ENCODE measurements around the gene SEPTIN11.

DNA sequence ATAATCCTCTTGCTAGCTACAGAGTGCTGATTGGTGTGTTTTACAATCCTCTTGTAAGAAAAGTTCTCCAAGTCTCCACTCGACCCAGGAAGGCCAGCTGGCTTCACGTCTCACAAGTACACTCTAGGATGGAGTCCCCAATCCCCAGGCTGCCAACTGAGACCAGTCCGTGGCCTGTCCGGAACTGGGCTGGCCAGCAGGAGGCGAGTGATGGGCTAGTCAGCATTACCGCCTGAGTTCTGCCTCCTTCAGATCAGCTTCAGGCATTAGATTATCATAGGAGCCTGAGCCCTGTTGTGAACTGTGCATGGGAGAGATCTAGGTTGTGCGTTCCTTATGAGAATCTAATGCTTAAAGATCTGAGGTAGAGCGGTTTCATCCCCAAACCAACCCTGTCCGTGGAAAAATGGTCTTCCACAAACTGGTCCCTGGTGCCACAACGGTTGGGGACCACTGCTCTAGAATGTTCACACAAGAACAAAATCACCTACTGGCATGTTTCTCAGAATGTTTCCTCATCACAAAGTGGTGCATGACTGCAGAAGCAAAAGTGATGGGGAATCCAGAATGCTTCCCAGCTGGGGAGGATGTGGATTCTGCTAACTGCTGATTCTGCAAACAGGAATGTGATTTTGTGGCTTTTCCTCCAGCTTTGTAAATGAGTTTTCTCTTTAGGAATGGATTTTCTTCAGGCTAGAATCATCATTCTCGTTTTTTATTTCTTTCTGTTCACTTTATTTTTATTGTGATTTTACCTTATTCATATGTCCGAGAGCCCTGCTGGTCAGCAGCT lies 40.9 kb downstream of the SEPTIN11 start:
- TF ChIP-seq, protein P1, sequence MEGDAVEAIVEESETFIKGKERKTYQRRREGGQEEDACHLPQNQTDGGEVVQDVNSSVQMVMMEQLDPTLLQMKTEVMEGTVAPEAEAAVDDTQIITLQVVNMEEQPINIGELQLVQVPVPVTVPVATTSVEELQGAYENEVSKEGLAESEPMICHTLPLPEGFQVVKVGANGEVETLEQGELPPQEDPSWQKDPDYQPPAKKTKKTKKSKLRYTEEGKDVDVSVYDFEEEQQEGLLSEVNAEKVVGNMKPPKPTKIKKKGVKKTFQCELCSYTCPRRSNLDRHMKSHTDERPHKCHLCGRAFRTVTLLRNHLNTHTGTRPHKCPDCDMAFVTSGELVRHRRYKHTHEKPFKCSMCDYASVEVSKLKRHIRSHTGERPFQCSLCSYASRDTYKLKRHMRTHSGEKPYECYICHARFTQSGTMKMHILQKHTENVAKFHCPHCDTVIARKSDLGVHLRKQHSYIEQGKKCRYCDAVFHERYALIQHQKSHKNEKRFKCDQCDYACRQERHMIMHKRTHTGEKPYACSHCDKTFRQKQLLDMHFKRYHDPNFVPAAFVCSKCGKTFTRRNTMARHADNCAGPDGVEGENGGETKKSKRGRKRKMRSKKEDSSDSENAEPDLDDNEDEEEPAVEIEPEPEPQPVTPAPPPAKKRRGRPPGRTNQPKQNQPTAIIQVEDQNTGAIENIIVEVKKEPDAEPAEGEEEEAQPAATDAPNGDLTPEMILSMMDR (IDR thresholded peaks at IDR 0.05) = no peak
- TF ChIP-seq POLR2A (IDR thresholded peaks at IDR 0.05; ENCODE audit: low read depth) = no peak
